ENCODE measurements around the gene H1-8. TPM values are rescaled to one million over a fixed set of nuclear protein-coding genes. Genes with fewer than 3 reads are reported as not detected.

Gene H1-8
- total and polyA plus RNA-seq, 9 of the 15 experiments (the other 6 are each of a cell fraction or from before 2014, with no cell fraction given) = not detected

GRCh38 chr3:129562803-129563202 lies 19.8 kb downstream of the H1-8 start:
- ChIA-PET CTCF (ENCODE audit: low intra/inter-chr PET ratio) (no interaction called here), POLR2A (no interaction called here)
- ATAC-seq = no peak
- no TSS peak for BruUV-seq (replicated peaks)
- H3K36me3 ChIP-seq (ENCODE audit: control insufficient read depth, insufficient read depth, low read length) = peaks cover 23% of the 10 kb centered on the region; the same call in 1 of the 3 replicates
- no peak for TF ChIP-seq TAF9B (IDR thresholded peaks at IDR 0.05; ENCODE audit: partially characterized antibody)
- TF ChIP-seq TBL1XR1 (IDR thresholded peaks at IDR 0.05; ENCODE audit: low read length in 2 of 2) = no peak
- TF ChIP-seq SRSF7 (optimal IDR thresholded peaks at IDR 0.05; ENCODE audit: low read depth, low read length) = no peak
- TF ChIP-seq RFX5 (IDR thresholded peaks at IDR 0.05; ENCODE audit: low read depth, low read length) = no peak
- TF ChIP-seq ZNF785 (CRISPR knock-in tag; IDR thresholded peaks at IDR 0.05) = no peak
- no peak for TF ChIP-seq YBX1 (IDR thresholded peaks at IDR 0.05)
- TF ChIP-seq, protein P1, sequence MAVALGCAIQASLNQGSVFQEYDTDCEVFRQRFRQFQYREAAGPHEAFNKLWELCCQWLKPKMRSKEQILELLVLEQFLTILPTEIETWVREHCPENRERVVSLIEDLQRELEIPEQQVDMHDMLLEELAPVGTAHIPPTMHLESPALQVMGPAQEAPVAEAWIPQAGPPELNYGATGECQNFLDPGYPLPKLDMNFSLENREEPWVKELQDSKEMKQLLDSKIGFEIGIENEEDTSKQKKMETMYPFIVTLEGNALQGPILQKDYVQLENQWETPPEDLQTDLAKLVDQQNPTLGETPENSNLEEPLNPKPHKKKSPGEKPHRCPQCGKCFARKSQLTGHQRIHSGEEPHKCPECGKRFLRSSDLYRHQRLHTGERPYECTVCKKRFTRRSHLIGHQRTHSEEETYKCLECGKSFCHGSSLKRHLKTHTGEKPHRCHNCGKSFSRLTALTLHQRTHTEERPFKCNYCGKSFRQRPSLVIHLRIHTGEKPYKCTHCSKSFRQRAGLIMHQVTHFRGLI (CRISPR knock-in tag; IDR thresholded peaks at IDR 0.05) = no peak
- TF ChIP-seq CBFB (CRISPR knock-in tag; IDR thresholded peaks at IDR 0.05) = no peak
- TF ChIP-seq ZC3H11A (IDR thresholded peaks at IDR 0.05; ENCODE audit: low read depth, low read length) = no peak
- no peak for TF ChIP-seq SRSF9 (IDR thresholded peaks at IDR 0.05; ENCODE audit: borderline replicate concordance, low read depth, low read length)
- TF ChIP-seq MIER1 (IDR thresholded peaks at IDR 0.05; ENCODE audit: low read depth) = no peak
- TF ChIP-seq MAZ (CRISPR knock-in tag; conservative IDR thresholded peaks at IDR 0.05 in 1 of 2, IDR thresholded peaks at IDR 0.05 in 1 of 2) = no peak
- no peak for TF ChIP-seq ZNF395 (CRISPR knock-in tag; IDR thresholded peaks at IDR 0.05)
- TF ChIP-seq STAT6 (CRISPR knock-in tag; IDR thresholded peaks at IDR 0.05) = no peak
- TF ChIP-seq PHB (CRISPR knock-in tag; IDR thresholded peaks at IDR 0.05) = no peak
- in situ Hi-C loops (cut with MboI) (no loop called here), intact Hi-C loops (cut with micrococcal nuclease) (no loop called here)
- no peak overlapping the region for H3K9ac ChIP-seq (ENCODE audit: insufficient read depth in 1 of 2, low read depth in 2 of 2, low read length in 2 of 2)
- H3K9me1 ChIP-seq (ENCODE audit: control insufficient read depth, insufficient read depth, low read length) = no peaks in the 10 kb centered on the region
- H2AFZ ChIP-seq (ENCODE audit: low read depth, low read length) = no peak overlapping the region
- no peaks in the 10 kb centered on the region for H3K27me3 ChIP-seq (ENCODE audit: control insufficient read depth in 2 of 2, insufficient read depth in 2 of 2, low read length in 2 of 2)
- WGBS (ENCODE audit: insufficient coverage, low coverage, missing lambda C conversion rate) = 84% methylated on average over 7 of the region's 19 CpGs
- no peaks in the 10 kb centered on the region for H3K79me2 ChIP-seq (ENCODE audit: control insufficient read depth, insufficient read depth, low read length)
- no peaks in the 10 kb centered on the region for H4K20me1 ChIP-seq (replicated peaks; ENCODE audit: control insufficient read depth, insufficient read depth, low read length)
- H3K4me3 ChIP-seq = no peak overlapping the region
- peaks cover 0 to 39% of the 10 kb centered on the region in 2 experiments; a peak in 3 of 5 replicates for H3K4me1 ChIP-seq (replicated peaks in 1 of 2; ENCODE audit: control insufficient read depth in 2 of 2, insufficient read depth in 2 of 2, low read length in 2 of 2)
- no peaks in the 10 kb centered on the region for H3K9me3 ChIP-seq (replicated peaks; ENCODE audit: control insufficient read depth, insufficient read depth, low read depth, low read length)
- H3K27ac ChIP-seq (ENCODE audit: extremely low read depth, low read depth, low read length) = no peak overlapping the region
- FAIRE-seq = no peak
- DNase-seq (ENCODE audit: extremely low read depth in 1 of 4, low spot score in 3 of 4) = no peak
- H3K4me2 ChIP-seq (ENCODE audit: insufficient read depth, low read length) = no peak overlapping the region
